Natural killer cell (primary cell): ENCODE data around the gene FAM83B. TPM values are rescaled to one million over a fixed set of nuclear protein-coding genes. Genes with fewer than 3 reads are reported as not detected.

Experiments used
- ATAC-seq, 3 donors: fragments of 150-1000 bp in 2 of 3; fragments of 200-7000 bp in 1 of 3; cut with Tn5 transposase; 1 replicate in 1 of 3; 2 replicates in 2 of 3; pipeline ENCODE4 v1.10.0; 2021; ENCODE audit warnings: mild to moderate bottlenecking in 2 of 3, moderate library complexity in 2 of 3
- DNase-seq, 2 donors: peaks; one replicate each; pipeline versions ENCODE4 v3.0.0 to v3.0.0-alpha.2; 2013 to 2021; ENCODE audit warnings: mixed read lengths in 1 of 2
- H3K27ac ChIP-seq: one replicate; pipeline ENCODE4 v1.5.1; 2013; ENCODE audit warnings: mild to moderate bottlenecking, low read length
- H3K27me3 ChIP-seq: one replicate; pipeline ENCODE4 v1.6.1; 2013; ENCODE audit warnings: low read length; ENCODE audit not compliant: control insufficient read depth, insufficient read depth
- H3K36me3 ChIP-seq: one replicate; pipeline ENCODE4 v1.6.1; 2013; ENCODE audit warnings: low read length; ENCODE audit not compliant: control insufficient read depth, insufficient read depth
- H3K4me1 ChIP-seq: one replicate; pipeline ENCODE4 v1.6.1; 2013; ENCODE audit warnings: low read length; ENCODE audit not compliant: control insufficient read depth, insufficient read depth
- H3K4me3 ChIP-seq: one replicate; pipeline ENCODE4 v1.5.1; 2013; ENCODE audit warnings: low read length
- H3K9me3 ChIP-seq: one replicate; pipeline ENCODE4 v1.6.1; 2013; ENCODE audit warnings: low read length; ENCODE audit not compliant: control insufficient read depth, insufficient read depth
- H3K27ac Mint-ChIP-seq, 2 donors: one replicate each; pipeline ENCODE4 v1.8.0; 2022; ENCODE audit warnings: mild to moderate bottlenecking in 2 of 2, mixed read lengths in 2 of 2, moderate library complexity in 1 of 2
- H3K27me3 Mint-ChIP-seq, 2 donors: one replicate each; pipeline ENCODE4 v1.8.0; 2022; ENCODE audit warnings: low read depth in 2 of 2, mixed read lengths in 2 of 2
- H3K36me3 Mint-ChIP-seq: one replicate; pipeline ENCODE4 v1.8.0; 2022; ENCODE audit warnings: mixed read lengths
- H3K4me1 Mint-ChIP-seq, 2 donors: one replicate each; pipeline ENCODE4 v1.8.0; 2022; ENCODE audit warnings: mixed read lengths in 2 of 2
- H3K4me3 Mint-ChIP-seq: one replicate; pipeline ENCODE4 v1.8.0; 2022; ENCODE audit warnings: mild to moderate bottlenecking, moderate library complexity, mixed read lengths
- H3K9me3 Mint-ChIP-seq, 2 donors: one replicate each; pipeline ENCODE4 v1.8.0; 2022; ENCODE audit warnings: mixed read lengths in 2 of 2
- WGBS: methylation state at CpG from one replicate; pipeline ENCODE4 v1.1.7; 2013; ENCODE audit warnings: missing lambda C conversion rate; ENCODE audit not compliant: insufficient coverage; 5-methylcytosine and 5-hydroxymethylcytosine counted together
- intact Hi-C: fragments of 100-400 bp; cut with micrococcal nuclease; formaldehyde crosslinking; loops from one replicate; pipeline ENCODE4 v1.14.2; 2022
- total RNA-seq, 4 donors: library from RNA; stranded (reverse); fragments of 120-200 nt in 1 of 4; gene quantifications; one replicate each; pipeline versions ENCODE4 v1.2.3 to v1.2.4, GENCODE V29; 2013 to 2022
- TF ChIP-seq, protein P1 (sequence below): fragments of 200-600 bp; IDR thresholded peaks from one replicate; pipeline ENCODE4 v1.8.0; 2022; ENCODE audit warnings: antibody characterized with exemption

FAM83B gene
- total RNA-seq, 3 donors from 2014 or later (not counting 1 experiment from before 2014, with no cell fraction given): not detected

GRCh38 chr6:54892831-54893230 lies 46.3 kb downstream of the FAM83B start:
- Mint-ChIP-seq H3K4me1 (no peaks in the 10 kb centered on the region), H3K4me3 (no peak overlapping the region), H3K27me3 (peaks cover 0 to 8% of the 10 kb centered on the region in 2 donors), H3K27ac (no peak overlapping the region), H3K9me3 (peaks cover 0 to 4% of the 10 kb centered on the region in 2 donors), H3K36me3 (no peaks in the 10 kb centered on the region)
- Histone ChIP-seq H3K27ac (no peak overlapping the region), H3K27me3 (no peaks in the 10 kb centered on the region), H3K9me3 (no peaks in the 10 kb centered on the region), H3K4me1 (no peaks in the 10 kb centered on the region), H3K36me3 (no peaks in the 10 kb centered on the region), H3K4me3 (no peak overlapping the region)
- intact Hi-C loops: no loop called here
- TF ChIP-seq, protein P1, sequence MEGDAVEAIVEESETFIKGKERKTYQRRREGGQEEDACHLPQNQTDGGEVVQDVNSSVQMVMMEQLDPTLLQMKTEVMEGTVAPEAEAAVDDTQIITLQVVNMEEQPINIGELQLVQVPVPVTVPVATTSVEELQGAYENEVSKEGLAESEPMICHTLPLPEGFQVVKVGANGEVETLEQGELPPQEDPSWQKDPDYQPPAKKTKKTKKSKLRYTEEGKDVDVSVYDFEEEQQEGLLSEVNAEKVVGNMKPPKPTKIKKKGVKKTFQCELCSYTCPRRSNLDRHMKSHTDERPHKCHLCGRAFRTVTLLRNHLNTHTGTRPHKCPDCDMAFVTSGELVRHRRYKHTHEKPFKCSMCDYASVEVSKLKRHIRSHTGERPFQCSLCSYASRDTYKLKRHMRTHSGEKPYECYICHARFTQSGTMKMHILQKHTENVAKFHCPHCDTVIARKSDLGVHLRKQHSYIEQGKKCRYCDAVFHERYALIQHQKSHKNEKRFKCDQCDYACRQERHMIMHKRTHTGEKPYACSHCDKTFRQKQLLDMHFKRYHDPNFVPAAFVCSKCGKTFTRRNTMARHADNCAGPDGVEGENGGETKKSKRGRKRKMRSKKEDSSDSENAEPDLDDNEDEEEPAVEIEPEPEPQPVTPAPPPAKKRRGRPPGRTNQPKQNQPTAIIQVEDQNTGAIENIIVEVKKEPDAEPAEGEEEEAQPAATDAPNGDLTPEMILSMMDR: no peak
- ATAC-seq: no peak
- WGBS: 90% methylated on average over 1 of the region's 1 CpG
- no peak for DNase-seq

DNA sequence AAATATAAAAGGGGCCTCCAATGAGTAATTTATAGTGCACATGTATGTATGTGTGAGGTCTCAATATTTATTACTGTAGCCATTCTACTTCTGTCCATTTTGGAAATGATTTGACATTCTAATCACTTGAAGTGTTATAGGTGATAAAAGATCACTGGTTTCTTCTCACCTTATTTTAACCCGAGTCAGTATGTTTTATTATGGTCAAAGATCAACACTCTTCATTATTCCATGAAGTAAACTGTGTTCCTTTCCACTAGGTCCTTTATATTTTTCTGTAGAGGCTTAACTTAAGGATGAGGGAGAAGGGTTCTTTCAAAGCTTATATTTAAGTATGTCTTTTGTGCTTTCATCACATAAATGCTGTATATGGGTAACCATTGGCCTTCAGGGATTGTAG lies 47.2 kb downstream of the FAM83B start:
- H3K36me3 ChIP-seq: no peaks in the 10 kb centered on the region
- H3K27ac Mint-ChIP-seq: no peak overlapping the region
- H3K4me1 Mint-ChIP-seq: no peaks in the 10 kb centered on the region
- intact Hi-C loops: no loop called here
- H3K27ac ChIP-seq: no peak overlapping the region
- H3K9me3 Mint-ChIP-seq: peaks cover 0 to 4% of the 10 kb centered on the region in 2 donors
- no peaks in the 10 kb centered on the region for H3K36me3 Mint-ChIP-seq
- ATAC-seq: no peak
- no CpG with 5 or more reads among the region's 1 CpG for WGBS
- no peak for DNase-seq
- no peaks in the 10 kb centered on the region for H3K9me3 ChIP-seq
- H3K4me3 Mint-ChIP-seq: no peak overlapping the region
- TF ChIP-seq, protein P1: no peak
- no peaks in the 10 kb centered on the region for H3K27me3 ChIP-seq
- H3K4me1 ChIP-seq: no peaks in the 10 kb centered on the region
- no peak overlapping the region for H3K4me3 ChIP-seq
- peaks cover 0 to 4% of the 10 kb centered on the region in 2 donors for H3K27me3 Mint-ChIP-seq

GRCh38 chr6:54896302-54896701 lies 49.7 kb downstream of the FAM83B start:
- Histone ChIP-seq H3K9me3 (no peaks in the 10 kb centered on the region), H3K4me3 (no peak overlapping the region), H3K27me3 (no peaks in the 10 kb centered on the region), H3K36me3 (no peaks in the 10 kb centered on the region), H3K27ac (no peak overlapping the region), H3K4me1 (no peaks in the 10 kb centered on the region)
- Mint-ChIP-seq H3K4me1 (no peaks in the 10 kb centered on the region), H3K27ac (no peak overlapping the region), H3K36me3 (no peaks in the 10 kb centered on the region), H3K4me3 (no peak overlapping the region), H3K9me3 (peaks cover 0 to under 1% of the 10 kb centered on the region in 2 donors), H3K27me3 (no peaks in the 10 kb centered on the region)
- DNase-seq (no peak), ATAC-seq (no peak)
- TF ChIP-seq, protein P1: no peak
- 76% methylated on average over 1 of the region's 3 CpGs for WGBS
- intact Hi-C loops: no loop called here

DNA sequence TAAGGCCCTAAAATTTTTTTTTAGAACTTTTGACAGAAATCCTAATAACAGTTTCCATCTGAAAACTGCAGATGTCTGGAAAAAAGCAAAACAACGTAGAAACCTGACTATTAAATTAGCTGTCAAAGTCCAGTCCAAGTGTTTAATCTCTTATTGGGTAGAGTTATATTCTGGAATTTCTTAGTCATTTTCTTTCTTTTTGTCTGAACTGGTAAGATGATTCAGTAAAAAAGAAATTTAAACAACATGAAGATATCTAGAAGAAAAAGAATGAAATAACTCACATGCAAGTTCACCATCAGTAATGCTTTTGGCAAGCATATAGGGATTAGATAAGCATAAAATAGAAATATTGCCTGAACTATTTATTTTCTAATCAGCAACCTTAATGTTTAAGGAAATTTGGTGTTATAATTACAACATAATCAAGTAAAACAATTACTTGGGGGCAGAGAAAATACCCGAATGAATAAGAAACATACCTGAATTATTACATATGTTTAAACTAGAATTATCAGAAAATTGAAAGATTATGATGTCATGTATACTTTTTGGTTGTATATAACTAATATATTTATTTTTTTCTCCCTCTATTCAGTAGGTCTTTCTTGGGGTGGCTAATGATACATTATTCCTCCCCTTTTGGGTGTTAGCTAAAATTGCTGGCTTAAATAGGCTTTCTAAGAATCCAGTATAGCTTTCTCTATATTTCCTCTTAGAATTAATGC lies 51.1 kb downstream of the FAM83B start:
- Mint-ChIP-seq H3K4me1 (no peaks in the 10 kb centered on the region), H3K27me3 (no peaks in the 10 kb centered on the region), H3K9me3 (no peaks in the 10 kb centered on the region), H3K4me3 (no peak overlapping the region), H3K36me3 (no peaks in the 10 kb centered on the region), H3K27ac (no peak overlapping the region)
- ATAC-seq (no peak), DNase-seq (no peak)
- no CpG with 5 or more reads among the region's 2 CpGs for WGBS
- TF ChIP-seq, protein P1: no peak
- Histone ChIP-seq H3K9me3 (no peaks in the 10 kb centered on the region), H3K27me3 (no peaks in the 10 kb centered on the region), H3K36me3 (no peaks in the 10 kb centered on the region), H3K4me1 (no peaks in the 10 kb centered on the region), H3K4me3 (no peak overlapping the region), H3K27ac (no peak overlapping the region)
- intact Hi-C loops: no loop called here
